GM12878 (cell line): ENCODE results near the gene ZNG1A.

Source experiments
- EZH2 ChIP-seq: IDR thresholded peaks from 2 replicates; pipeline ENCODE4 v1.6.1; 2012; ENCODE audit warnings: low read depth, mild to moderate bottlenecking, control low read depth, inconsistent platforms, low read length, borderline replicate concordance; ENCODE audit not compliant: control insufficient read depth
- FOXK2 ChIP-seq: fragments of 450-650 bp; IDR thresholded peaks from 2 replicates; pipeline ENCODE4 v1.6.1; 2017; ENCODE audit warnings: mild to moderate bottlenecking, moderate library complexity
- NFXL1 ChIP-seq: fragments of 450-650 bp; IDR thresholded peaks from 2 replicates; pipeline ENCODE4 v1.6.1; 2017; ENCODE audit warnings: antibody characterized with exemption, mild to moderate bottlenecking, borderline replicate concordance
- POLR2A ChIP-seq: IDR thresholded peaks from 2 replicates; pipeline ENCODE4 v1.6.1; 2011; ENCODE audit warnings: low read depth, mild to moderate bottlenecking, low read length
- POLR2AphosphoS5 ChIP-seq: IDR thresholded peaks from 2 replicates; pipeline ENCODE4 v1.6.1; 2011; ENCODE audit warnings: mild to moderate bottlenecking, low read length, inconsistent platforms
- STAT3 ChIP-seq: IDR thresholded peaks from 2 replicates; pipeline ENCODE4 v1.6.1; 2011; ENCODE audit warnings: low read depth, low read length, improper control_type of control experiment
- ZNF207 ChIP-seq: fragments of 450-650 bp; IDR thresholded peaks from 2 replicates; pipeline ENCODE4 v1.6.1; 2014; ENCODE audit warnings: antibody characterized with exemption, mild to moderate bottlenecking, borderline replicate concordance
- TF ChIP-seq, protein P1 (sequence below): fragments of 450-650 bp; conservative IDR thresholded peaks from 2 replicates; pipeline ENCODE4 v1.6.1; 2017; ENCODE audit warnings: mild to moderate bottlenecking, moderate library complexity
- TF ChIP-seq, protein P2 (sequence below): IDR thresholded peaks from 2 replicates; pipeline ENCODE4 v1.6.1; 2012; ENCODE audit warnings: mild to moderate bottlenecking, low read depth, low read length

DNA sequence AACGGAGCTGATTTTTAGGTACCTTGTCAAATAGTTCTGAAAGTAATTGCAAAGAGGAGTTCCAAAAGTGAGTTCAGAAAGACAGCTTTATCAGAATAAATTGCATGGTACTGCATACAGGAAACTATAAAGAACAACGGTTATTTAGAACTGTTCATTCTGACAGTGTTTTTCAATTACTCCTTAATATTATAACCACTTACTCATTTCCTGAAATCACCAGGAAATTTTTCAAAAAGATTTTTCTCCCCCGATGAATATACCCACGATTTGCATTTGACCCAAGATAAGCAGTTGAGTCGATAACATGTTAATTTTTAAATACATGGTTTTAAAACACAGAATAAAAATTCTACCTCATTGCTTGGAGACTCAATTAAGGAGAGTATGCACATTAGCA, 45.2 kb upstream of the ZNG1A start:
- no peak for TF ChIP-seq ZNF207
- no peak for TF ChIP-seq STAT3
- TF ChIP-seq, protein P1, sequence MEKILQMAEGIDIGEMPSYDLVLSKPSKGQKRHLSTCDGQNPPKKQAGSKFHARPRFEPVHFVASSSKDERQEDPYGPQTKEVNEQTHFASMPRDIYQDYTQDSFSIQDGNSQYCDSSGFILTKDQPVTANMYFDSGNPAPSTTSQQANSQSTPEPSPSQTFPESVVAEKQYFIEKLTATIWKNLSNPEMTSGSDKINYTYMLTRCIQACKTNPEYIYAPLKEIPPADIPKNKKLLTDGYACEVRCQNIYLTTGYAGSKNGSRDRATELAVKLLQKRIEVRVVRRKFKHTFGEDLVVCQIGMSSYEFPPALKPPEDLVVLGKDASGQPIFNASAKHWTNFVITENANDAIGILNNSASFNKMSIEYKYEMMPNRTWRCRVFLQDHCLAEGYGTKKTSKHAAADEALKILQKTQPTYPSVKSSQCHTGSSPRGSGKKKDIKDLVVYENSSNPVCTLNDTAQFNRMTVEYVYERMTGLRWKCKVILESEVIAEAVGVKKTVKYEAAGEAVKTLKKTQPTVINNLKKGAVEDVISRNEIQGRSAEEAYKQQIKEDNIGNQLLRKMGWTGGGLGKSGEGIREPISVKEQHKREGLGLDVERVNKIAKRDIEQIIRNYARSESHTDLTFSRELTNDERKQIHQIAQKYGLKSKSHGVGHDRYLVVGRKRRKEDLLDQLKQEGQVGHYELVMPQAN = no peak
- TF ChIP-seq, protein P2, sequence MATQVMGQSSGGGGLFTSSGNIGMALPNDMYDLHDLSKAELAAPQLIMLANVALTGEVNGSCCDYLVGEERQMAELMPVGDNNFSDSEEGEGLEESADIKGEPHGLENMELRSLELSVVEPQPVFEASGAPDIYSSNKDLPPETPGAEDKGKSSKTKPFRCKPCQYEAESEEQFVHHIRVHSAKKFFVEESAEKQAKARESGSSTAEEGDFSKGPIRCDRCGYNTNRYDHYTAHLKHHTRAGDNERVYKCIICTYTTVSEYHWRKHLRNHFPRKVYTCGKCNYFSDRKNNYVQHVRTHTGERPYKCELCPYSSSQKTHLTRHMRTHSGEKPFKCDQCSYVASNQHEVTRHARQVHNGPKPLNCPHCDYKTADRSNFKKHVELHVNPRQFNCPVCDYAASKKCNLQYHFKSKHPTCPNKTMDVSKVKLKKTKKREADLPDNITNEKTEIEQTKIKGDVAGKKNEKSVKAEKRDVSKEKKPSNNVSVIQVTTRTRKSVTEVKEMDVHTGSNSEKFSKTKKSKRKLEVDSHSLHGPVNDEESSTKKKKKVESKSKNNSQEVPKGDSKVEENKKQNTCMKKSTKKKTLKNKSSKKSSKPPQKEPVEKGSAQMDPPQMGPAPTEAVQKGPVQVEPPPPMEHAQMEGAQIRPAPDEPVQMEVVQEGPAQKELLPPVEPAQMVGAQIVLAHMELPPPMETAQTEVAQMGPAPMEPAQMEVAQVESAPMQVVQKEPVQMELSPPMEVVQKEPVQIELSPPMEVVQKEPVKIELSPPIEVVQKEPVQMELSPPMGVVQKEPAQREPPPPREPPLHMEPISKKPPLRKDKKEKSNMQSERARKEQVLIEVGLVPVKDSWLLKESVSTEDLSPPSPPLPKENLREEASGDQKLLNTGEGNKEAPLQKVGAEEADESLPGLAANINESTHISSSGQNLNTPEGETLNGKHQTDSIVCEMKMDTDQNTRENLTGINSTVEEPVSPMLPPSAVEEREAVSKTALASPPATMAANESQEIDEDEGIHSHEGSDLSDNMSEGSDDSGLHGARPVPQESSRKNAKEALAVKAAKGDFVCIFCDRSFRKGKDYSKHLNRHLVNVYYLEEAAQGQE = no peak
- no peak for TF ChIP-seq POLR2AphosphoS5
- no peak for TF ChIP-seq EZH2
- no peak for TF ChIP-seq POLR2A
- TF ChIP-seq NFXL1 = no peak
- no peak for TF ChIP-seq FOXK2
